Activated T-helper 2 cell treated with anti-CD3 and anti-CD28 coated beads, Interferon-gamma antibody, Interleukin-2, Interleukin-4, amounts not matched to agents 10 μg/mL and 5 μg/mL and 100 μg/mL, durations not matched to agents 14 hours and 24 hours and 36 hours (primary cell): Measurements from ENCODE around the gene WFIKKN1. TPM values are rescaled to one million over a fixed set of nuclear protein-coding genes. Genes with fewer than 3 reads are reported as not detected.

Source experiments
- DNase-seq: peaks from one replicate; pipeline ENCODE4 v3.0.0; 2021; ENCODE audit warnings: low spot score
- H3K27ac Mint-ChIP-seq: one replicate; pipeline ENCODE4 v1.8.0; 2021; ENCODE audit warnings: mixed read lengths
- H3K27me3 Mint-ChIP-seq: one replicate; pipeline ENCODE4 v1.8.0; 2021; ENCODE audit warnings: low read depth, mixed read lengths
- H3K36me3 Mint-ChIP-seq: one replicate; pipeline ENCODE4 v1.8.0; 2021; ENCODE audit warnings: low read depth, mixed read lengths
- H3K4me1 Mint-ChIP-seq: one replicate; pipeline ENCODE4 v1.8.0; 2021; ENCODE audit warnings: low read depth, mixed read lengths
- H3K4me3 Mint-ChIP-seq: one replicate; pipeline ENCODE4 v1.8.0; 2021; ENCODE audit warnings: low read depth, mild to moderate bottlenecking, moderate library complexity, mixed read lengths
- H3K9me3 Mint-ChIP-seq: one replicate; pipeline ENCODE4 v1.8.0; 2021; ENCODE audit warnings: mixed read lengths
- intact Hi-C: fragments of 100-400 bp; cut with micrococcal nuclease; formaldehyde crosslinking; loops from one replicate; pipeline ENCODE4 v1.15.1; 2023
- total RNA-seq: library from RNA; stranded (reverse); gene quantifications from 2 replicates; pipeline ENCODE4 v1.2.3, GENCODE V29; 2022

WFIKKN1 gene
- total RNA-seq, 1 donor from 2014 or later, result 0.57 TPM

DNA sequence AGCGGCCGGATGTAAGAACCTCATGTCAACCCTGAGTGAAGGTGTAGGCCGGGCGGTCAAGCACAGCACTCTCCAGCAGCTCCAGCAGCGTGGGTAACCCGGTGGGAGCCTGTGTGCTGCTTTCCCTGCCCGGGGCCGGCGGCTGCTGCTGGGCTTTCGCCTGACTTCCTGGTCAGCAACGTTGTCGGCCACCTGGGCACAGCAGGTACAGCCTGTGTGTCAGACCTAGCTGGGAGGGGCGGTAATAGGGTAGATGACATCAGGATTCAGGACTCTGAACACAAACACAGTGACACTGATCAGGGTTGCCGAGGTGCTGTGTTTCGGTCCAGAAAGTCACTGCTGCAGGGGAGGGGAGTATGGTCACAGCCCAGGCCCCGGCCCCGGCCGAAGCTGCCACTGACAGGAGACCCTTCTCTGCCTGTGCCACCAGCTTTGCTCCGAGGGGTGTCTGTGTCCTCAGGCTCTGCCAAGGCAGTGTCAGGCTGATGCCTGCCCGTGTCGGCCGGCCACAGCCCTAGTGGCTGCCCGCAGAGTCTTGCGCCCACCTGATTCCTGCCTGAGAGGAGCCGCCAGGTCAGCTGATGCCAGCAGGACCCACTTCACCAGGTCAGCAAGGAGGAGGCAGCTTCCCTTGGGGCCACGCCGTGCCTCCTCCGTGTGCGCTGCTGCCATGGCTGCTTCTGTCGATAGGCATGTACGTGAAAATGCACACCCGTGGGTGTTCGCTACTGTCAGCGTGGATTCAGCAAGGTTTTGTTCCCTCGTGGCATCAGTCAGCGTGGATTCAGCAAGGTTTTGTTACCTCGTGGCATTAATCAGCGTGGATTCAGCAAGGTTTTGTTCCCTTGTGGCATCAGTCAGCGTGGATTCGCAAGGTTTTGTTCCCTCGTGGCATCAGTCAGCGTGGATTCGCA lies 31.7 kb upstream of the WFIKKN1 start:
- peaks cover 4% of the 10 kb centered on the region for H3K4me1 Mint-ChIP-seq
- intact Hi-C loops, result no loop called here
- DNase-seq, result no peak
- no peak overlapping the region for H3K27ac Mint-ChIP-seq
- no peaks in the 10 kb centered on the region for H3K9me3 Mint-ChIP-seq
- peaks cover 17% of the 10 kb centered on the region for H3K36me3 Mint-ChIP-seq
- H3K4me3 Mint-ChIP-seq, result no peak overlapping the region
- no peaks in the 10 kb centered on the region for H3K27me3 Mint-ChIP-seq

DNA sequence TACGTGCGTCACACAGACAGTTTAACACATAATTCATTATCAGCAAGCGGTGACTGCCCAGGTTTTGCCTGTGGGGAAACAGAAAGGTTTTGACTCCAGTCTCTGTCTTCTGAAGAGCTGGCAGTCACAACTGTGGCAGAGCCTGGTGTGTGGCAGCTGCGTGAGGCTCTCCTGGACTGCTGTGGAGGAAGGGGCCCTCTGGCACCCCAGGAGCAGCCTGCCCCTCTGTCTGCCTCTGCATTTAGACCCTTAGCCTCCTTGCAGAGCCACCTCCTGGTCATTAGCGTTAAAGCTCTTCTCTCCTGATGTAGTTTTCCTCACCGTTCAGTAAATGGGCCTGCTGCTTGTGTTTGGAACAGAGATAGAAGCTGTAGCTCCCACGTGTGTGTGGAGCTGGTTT lies 30.0 kb upstream of the WFIKKN1 start:
- no peak overlapping the region for H3K27ac Mint-ChIP-seq

GRCh38 chr16:603933-604332 lies 26.9 kb upstream of the WFIKKN1 start:
- Mint-ChIP-seq H3K9me3 (no peaks in the 10 kb centered on the region), H3K36me3 (no peaks in the 10 kb centered on the region), H3K4me3 (no peak overlapping the region), H3K27ac (no peak overlapping the region), H3K4me1 (peaks cover 1% of the 10 kb centered on the region), H3K27me3 (no peaks in the 10 kb centered on the region)
- DNase-seq, result no peak
- intact Hi-C loops, result no loop called here

More for the DNA sequence above, 30.0 kb upstream of the WFIKKN1 start:
- Mint-ChIP-seq H3K9me3 (no peaks in the 10 kb centered on the region), H3K4me1 (peaks cover 4% of the 10 kb centered on the region), H3K4me3 (no peak overlapping the region), H3K27me3 (no peaks in the 10 kb centered on the region), H3K36me3 (peaks cover 17% of the 10 kb centered on the region)
- intact Hi-C loops, result no loop called here
- DNase-seq, result no peak

GRCh38 chr16:606656-607307 lies 24.0 kb upstream of the WFIKKN1 start:
- H3K27ac Mint-ChIP-seq, result no peak overlapping the region
- H3K9me3 Mint-ChIP-seq, result no peaks in the 10 kb centered on the region
- no peaks in the 10 kb centered on the region for H3K27me3 Mint-ChIP-seq

GRCh38 chr16:608019-608418 lies 22.8 kb upstream of the WFIKKN1 start:
- no peaks in the 10 kb centered on the region for H3K27me3 Mint-ChIP-seq
- H3K9me3 Mint-ChIP-seq, result no peaks in the 10 kb centered on the region
- peaks cover 2% of the 10 kb centered on the region for H3K4me1 Mint-ChIP-seq
- H3K36me3 Mint-ChIP-seq, result no peaks in the 10 kb centered on the region
- H3K4me3 Mint-ChIP-seq, result no peak overlapping the region
- no peak for DNase-seq
- intact Hi-C loops, result no loop called here
- H3K27ac Mint-ChIP-seq, result no peak overlapping the region

More at GRCh38 chr16:606656-607307, 24.0 kb upstream of the WFIKKN1 start:
- Mint-ChIP-seq H3K4me1 (peaks cover 2% of the 10 kb centered on the region), H3K36me3 (no peaks in the 10 kb centered on the region), H3K4me3 (no peak overlapping the region)
- intact Hi-C loops, result no loop called here
- no peak for DNase-seq

- Mint-ChIP-seq H3K27me3 (no peaks in the 10 kb centered on the region), H3K4me1 (peaks cover 2% of the 10 kb centered on the region)
- intact Hi-C loops, result no loop called here
Measured at GRCh38 chr16:609316-609715, 21.5 kb upstream of the WFIKKN1 start.

DNA sequence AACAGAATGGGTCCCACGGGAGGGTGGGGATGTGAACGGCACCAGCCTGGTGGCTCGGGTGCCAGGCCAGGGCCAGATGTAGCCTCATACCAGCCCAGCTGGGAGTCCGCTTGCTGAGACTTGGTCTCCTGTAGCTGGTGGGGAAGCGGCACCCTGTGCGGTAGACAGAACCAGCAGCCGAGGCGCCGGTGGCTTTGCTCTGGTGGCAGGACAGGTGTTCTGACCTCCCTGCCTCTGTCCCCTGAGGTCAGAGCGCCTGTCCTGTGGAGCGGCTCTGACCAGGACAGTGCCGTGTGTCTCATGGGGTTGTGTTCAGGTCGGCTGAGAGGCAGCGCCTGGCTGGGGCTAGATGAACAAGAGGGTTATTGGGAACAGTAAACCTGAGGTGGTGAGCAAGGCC lies 20.8 kb upstream of the WFIKKN1 start:
- Mint-ChIP-seq H3K36me3 (no peaks in the 10 kb centered on the region), H3K9me3 (no peaks in the 10 kb centered on the region), H3K27me3 (no peaks in the 10 kb centered on the region), H3K27ac (no peak overlapping the region), H3K4me1 (peaks cover 2% of the 10 kb centered on the region), H3K4me3 (no peak overlapping the region)
- intact Hi-C loops, result no loop called here
- DNase-seq, result no peak

More at GRCh38 chr16:609316-609715, 21.5 kb upstream of the WFIKKN1 start:
- no peak for DNase-seq
- Mint-ChIP-seq H3K27ac (no peak overlapping the region), H3K9me3 (no peaks in the 10 kb centered on the region), H3K4me3 (no peak overlapping the region), H3K36me3 (no peaks in the 10 kb centered on the region)

- intact Hi-C loops, result no loop called here
- no peaks in the 10 kb centered on the region for H3K36me3 Mint-ChIP-seq
- no peaks in the 10 kb centered on the region for H3K27me3 Mint-ChIP-seq
- H3K4me1 Mint-ChIP-seq, result peaks cover 2% of the 10 kb centered on the region
- DNase-seq, result no peak
- H3K27ac Mint-ChIP-seq, result no peak overlapping the region
- no peak overlapping the region for H3K4me3 Mint-ChIP-seq
- no peaks in the 10 kb centered on the region for H3K9me3 Mint-ChIP-seq
Measured at GRCh38 chr16:610513-611381, 20.0 kb upstream of the WFIKKN1 start.

DNA sequence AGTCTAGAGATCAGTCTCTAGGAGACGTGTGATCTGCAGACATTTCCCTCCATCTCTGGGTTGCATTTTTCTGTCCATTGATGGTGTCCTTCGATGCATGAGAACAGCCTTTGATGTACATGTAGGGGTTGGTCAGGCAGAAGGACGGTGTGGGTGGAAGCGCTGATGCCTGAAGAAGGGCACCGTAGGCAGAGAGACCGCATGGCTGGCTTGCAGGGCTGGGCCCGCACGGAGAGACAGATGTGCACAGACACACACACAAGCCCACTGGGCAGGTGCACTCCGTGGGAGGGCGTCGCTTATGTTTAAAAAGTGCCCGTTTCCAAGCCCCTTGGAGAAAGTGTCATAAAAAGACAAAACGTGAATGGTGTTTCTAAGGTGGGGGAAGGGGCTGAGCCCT lies 15.7 kb upstream of the WFIKKN1 start:
- no peaks in the 10 kb centered on the region for H3K36me3 Mint-ChIP-seq
- intact Hi-C loops, result no loop called here
- DNase-seq, result no peak
- no peaks in the 10 kb centered on the region for H3K27me3 Mint-ChIP-seq
- H3K4me3 Mint-ChIP-seq, result no peak overlapping the region
- H3K4me1 Mint-ChIP-seq, result peaks cover 2% of the 10 kb centered on the region
- H3K9me3 Mint-ChIP-seq, result no peaks in the 10 kb centered on the region
- H3K27ac Mint-ChIP-seq, result no peak overlapping the region

- H3K36me3 Mint-ChIP-seq, result no peaks in the 10 kb centered on the region
- no peaks in the 10 kb centered on the region for H3K4me1 Mint-ChIP-seq
Measured at GRCh38 chr16:616733-617586, 13.8 kb upstream of the WFIKKN1 start.

DNA sequence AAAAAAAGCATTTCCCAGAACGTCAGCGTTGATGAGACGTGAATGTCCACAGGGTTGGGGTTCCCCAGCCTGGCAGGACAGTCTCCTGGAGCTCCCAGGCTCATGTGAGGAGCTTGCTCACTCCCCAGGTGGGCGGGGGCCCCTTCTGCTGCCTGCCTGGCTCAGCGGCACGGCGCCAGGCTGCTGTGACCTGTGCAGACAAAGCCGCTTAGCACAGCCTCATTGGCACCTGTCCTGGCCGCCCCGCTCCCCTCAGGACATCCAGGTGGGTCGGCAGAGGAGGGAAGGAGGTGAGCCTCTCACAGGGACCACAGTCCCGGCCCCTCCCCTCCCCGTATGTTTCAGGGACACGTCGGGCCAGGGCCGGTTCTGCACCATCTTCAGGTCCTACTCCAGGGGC lies 12.9 kb upstream of the WFIKKN1 start:
- Mint-ChIP-seq H3K4me1 (no peaks in the 10 kb centered on the region), H3K27me3 (no peaks in the 10 kb centered on the region), H3K27ac (no peak overlapping the region), H3K9me3 (no peaks in the 10 kb centered on the region), H3K4me3 (no peak overlapping the region), H3K36me3 (no peaks in the 10 kb centered on the region)
- intact Hi-C loops, result no loop called here
- no peak for DNase-seq

More at GRCh38 chr16:616733-617586, 13.8 kb upstream of the WFIKKN1 start:
- H3K4me3 Mint-ChIP-seq, result no peak overlapping the region
- DNase-seq, result no peak
- no peak overlapping the region for H3K27ac Mint-ChIP-seq
- no peaks in the 10 kb centered on the region for H3K27me3 Mint-ChIP-seq
- intact Hi-C loops, result no loop called here
- no peaks in the 10 kb centered on the region for H3K9me3 Mint-ChIP-seq
